ENCODE results near the gene ILKAP. TPM values are rescaled to one million over a fixed set of nuclear protein-coding genes. Genes with fewer than 3 reads are reported as not detected.
A peak's percentile ranks its signal among the peaks of the same experiment; 100 is the strongest.

The ILKAP gene
- total RNA-seq, 2 experiments from 2014 or later, result 42.1 to 43.3 TPM

DNA sequence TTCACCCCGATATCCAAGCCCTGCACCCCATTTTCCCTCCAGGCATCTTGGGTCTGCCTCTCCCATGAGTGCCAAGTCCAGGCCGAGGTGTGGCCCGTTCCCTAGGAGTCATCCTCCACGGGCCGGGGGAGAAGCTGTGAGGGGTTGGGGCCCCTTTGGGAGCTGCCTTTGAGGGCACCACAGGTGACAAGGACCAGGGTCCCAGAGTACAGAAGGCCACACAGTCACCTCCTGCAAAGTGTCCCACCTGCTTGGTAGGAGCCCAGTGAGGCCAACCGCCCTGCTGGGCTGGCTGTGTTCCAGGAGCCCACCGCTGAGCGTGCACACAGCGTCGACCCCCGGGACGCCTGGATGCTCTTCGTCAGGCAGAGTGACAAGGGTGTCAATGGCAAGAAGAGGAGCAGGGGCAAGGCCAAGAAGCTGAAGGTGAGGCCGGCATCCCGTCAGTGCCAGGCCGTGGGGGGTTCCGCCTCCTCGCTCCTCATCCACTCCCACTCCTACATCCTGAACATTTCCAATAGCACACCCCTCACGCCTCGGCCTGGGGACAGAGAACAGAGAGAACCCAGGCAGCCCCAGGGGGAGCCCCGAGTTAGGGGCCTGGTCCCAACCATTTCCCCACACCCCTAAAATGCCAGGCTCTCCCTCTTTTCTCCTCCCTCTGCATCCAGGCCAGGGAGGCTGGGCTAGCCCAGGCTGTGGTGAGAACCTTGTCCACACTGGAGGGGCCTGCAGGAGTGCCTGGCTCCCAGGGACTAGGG, 42.0 kb downstream of the ILKAP start:
- Mint-ChIP-seq H3K9me3 (no peaks in the 10 kb centered on the region), H3K4me1 (ENCODE audit: low read depth) (peaks cover 11% of the 10 kb centered on the region), H3K36me3 (ENCODE audit: low read depth) (no peaks in the 10 kb centered on the region), H3K27me3 (peaks cover 20% of the 10 kb centered on the region), H3K27ac (no peak overlapping the region), H3K4me3 (no peak overlapping the region)
- POLR2A ChIA-PET, result no interaction called here
- intact Hi-C loops (cut with micrococcal nuclease), result no loop called here
- CTCF ChIA-PET, result interaction anchor here (0.9 to 1.7 kb wide), 5 partner anchors 9 to 103 kb away, joined by 3 to 6 read pairs (median 3); no protein-coding TSS in a partner anchor
- DNase-seq (no peak), ATAC-seq (no peak)
- TF ChIP-seq, protein P1, sequence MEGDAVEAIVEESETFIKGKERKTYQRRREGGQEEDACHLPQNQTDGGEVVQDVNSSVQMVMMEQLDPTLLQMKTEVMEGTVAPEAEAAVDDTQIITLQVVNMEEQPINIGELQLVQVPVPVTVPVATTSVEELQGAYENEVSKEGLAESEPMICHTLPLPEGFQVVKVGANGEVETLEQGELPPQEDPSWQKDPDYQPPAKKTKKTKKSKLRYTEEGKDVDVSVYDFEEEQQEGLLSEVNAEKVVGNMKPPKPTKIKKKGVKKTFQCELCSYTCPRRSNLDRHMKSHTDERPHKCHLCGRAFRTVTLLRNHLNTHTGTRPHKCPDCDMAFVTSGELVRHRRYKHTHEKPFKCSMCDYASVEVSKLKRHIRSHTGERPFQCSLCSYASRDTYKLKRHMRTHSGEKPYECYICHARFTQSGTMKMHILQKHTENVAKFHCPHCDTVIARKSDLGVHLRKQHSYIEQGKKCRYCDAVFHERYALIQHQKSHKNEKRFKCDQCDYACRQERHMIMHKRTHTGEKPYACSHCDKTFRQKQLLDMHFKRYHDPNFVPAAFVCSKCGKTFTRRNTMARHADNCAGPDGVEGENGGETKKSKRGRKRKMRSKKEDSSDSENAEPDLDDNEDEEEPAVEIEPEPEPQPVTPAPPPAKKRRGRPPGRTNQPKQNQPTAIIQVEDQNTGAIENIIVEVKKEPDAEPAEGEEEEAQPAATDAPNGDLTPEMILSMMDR (IDR thresholded peaks at IDR 0.05), result no peak

DNA sequence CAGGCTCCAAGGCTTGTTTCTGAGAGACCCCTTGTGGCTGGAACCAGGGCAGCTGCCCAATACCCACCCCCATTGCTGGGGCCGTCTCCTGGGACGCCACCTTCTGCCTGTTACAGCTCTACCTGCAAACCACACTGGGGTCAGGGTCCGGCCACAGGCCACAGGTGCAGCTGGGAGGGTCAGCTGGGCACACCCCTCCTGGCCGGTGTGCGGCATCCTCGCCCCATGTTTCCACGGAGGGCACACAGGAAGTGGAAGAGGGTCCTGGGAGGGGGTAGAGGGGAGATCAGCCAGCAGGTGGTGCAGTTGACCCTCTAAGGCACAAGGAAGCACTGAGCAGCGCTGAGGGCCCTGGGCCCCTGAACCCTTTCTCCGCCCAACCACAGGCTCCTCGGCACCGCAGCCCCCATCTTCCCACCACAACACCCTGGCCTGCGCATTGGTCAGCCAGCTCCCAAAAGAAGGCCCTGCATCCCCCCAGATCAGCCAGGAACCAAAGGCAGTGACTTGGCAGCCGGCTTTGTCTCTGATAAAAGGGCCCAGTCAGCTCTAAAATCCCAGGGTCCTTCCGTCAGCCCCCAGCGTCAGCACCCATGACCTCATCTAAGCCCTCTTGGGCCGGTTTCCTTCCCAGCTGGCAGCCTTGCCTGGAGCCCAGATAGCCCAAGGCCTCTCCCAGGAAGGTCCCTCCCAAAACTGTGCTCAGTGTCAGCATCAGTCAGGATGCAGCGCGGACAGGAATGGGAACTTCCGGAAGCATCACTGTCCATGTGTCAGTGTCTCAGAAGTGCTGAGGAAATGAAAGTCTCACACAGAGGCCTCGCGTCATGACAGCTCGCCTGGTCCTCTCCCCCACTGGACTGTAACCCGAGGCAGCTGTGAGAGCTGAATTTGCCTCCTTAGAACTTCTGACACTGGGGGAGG, 43.0 kb downstream of the ILKAP start:
- Mint-ChIP-seq H3K4me1 (ENCODE audit: low read depth) (peaks cover 11% of the 10 kb centered on the region), H3K4me3 (no peak overlapping the region), H3K36me3 (ENCODE audit: low read depth) (no peaks in the 10 kb centered on the region), H3K27ac (no peak overlapping the region), H3K27me3 (peaks cover 20% of the 10 kb centered on the region), H3K9me3 (no peaks in the 10 kb centered on the region)
- POLR2A ChIA-PET, result no interaction called here
- TF ChIP-seq, protein P1 (IDR thresholded peaks at IDR 0.05), result peak; percentile 60
- ATAC-seq (peak; percentile 52), DNase-seq (peak; percentile 65)
- intact Hi-C loops (cut with micrococcal nuclease), result no loop called here
- CTCF ChIA-PET, result interaction anchor here (0.9 to 1.7 kb wide), 6 partner anchors 8 to 104 kb away, joined by 3 to 6 read pairs (median 4); no protein-coding TSS in a partner anchor

DNA sequence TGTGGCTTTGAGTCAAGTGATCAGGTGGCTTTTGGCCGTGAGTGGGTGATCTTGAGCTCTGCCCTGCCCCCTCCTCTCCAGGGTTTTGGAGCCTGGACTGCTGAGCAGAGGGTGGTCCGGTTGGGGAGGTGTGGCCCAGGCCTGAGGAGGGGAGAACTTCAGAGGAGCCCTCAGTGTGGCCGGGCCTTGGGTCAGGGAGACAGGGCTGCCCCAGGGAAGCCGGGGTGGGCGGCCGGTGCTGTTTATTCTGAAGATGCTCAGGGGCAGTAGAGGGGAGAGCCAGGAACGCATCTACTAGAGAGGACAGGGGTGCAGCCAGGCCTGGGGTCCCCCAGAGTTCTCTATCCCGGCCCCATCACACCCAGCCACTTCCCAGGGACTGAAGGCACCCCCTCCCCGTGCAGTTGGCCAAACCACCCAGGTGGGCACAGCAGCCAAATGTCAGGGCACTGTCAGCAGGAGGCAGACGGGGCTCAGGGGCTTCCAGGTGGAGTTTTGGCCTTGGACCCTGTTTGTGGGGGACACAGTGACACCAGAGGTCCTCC, 43.8 kb downstream of the ILKAP start:
- CTCF ChIA-PET, result interaction anchor here (0.8 to 1.7 kb wide), 3 partner anchors 42 to 190 kb away, joined by 4 to 6 read pairs (median 5); no protein-coding TSS in a partner anchor
- H3K36me3 Mint-ChIP-seq (ENCODE audit: low read depth), result no peaks in the 10 kb centered on the region
- ATAC-seq, result no peak

DNA sequence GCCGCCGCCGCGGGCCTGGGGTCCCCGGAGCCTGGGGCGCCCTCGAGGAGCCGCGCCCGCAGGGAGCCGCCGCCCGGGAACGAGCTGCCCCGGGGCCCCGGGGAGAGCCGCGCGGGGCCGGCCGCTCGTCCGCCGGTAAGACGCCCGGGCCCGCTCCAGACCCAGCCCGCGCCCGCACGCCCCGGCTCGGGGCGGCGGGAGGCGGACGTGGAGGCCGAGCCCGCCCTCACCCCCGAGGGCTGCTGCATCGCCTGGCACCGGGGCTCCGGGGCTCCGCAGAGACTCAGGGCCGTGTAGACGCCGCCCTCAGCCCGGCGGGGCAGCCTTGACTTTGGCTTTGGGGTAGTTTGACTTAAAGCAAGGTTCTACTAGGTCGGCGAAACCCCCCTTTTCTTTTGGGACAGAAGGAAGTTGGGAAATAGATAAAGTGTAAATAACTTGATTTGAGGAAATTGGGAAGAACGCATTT, 44.4 kb downstream of the ILKAP start:
- H3K36me3 Mint-ChIP-seq (ENCODE audit: low read depth), result no peaks in the 10 kb centered on the region
- intact Hi-C loops (cut with micrococcal nuclease), result no loop called here

More for the DNA sequence above, 43.8 kb downstream of the ILKAP start:
- H3K4me3 Mint-ChIP-seq, result peak overlapping the region; percentile 62
- H3K9me3 Mint-ChIP-seq, result no peaks in the 10 kb centered on the region
- TF ChIP-seq, protein P1 (IDR thresholded peaks at IDR 0.05), result no peak
- H3K27me3 Mint-ChIP-seq, result peaks cover 14% of the 10 kb centered on the region
- intact Hi-C loops (cut with micrococcal nuclease), result no loop called here
- H3K4me1 Mint-ChIP-seq (ENCODE audit: low read depth), result peaks cover 11% of the 10 kb centered on the region
- DNase-seq, result no peak
- H3K27ac Mint-ChIP-seq, result no peak overlapping the region
- POLR2A ChIA-PET, result no interaction called here

More for the DNA sequence above, 44.4 kb downstream of the ILKAP start:
- Mint-ChIP-seq H3K27me3 (peaks cover 11% of the 10 kb centered on the region), H3K27ac (no peak overlapping the region), H3K4me1 (ENCODE audit: low read depth) (peaks cover 11% of the 10 kb centered on the region), H3K4me3 (peak overlapping the region; percentile 62), H3K9me3 (peaks cover 2% of the 10 kb centered on the region)
- TF ChIP-seq, protein P1 (IDR thresholded peaks at IDR 0.05), result no peak
- ATAC-seq, result peak; percentile 56
- DNase-seq, result peak; percentile 42
- ChIA-PET CTCF (interaction anchor here (0.8 to 1.5 kb wide), 2 partner anchors 43 to 190 kb away, joined by 4 to 5 read pairs; no protein-coding TSS in a partner anchor), POLR2A (interaction anchor here (1.0 kb wide), 1 partner anchor 26 kb away, joined by 4 read pairs; no protein-coding TSS in a partner anchor)

All from activated CD8-positive, alpha-beta T cell treated with anti-CD3 and anti-CD28 coated beads for 36 hours (primary cell).